SK-MEL-5 (cell line): ENCODE measurements around the gene OR2B2. TPM values are rescaled to one million over a fixed set of nuclear protein-coding genes. Genes with fewer than 3 reads are reported as not detected.

ENCODE experiments used
- small RNA-seq, 2 experiments: library from RNA; depleted of rRNA; stranded (forward); fragments of <200 nt; gene quantifications; one replicate each; pipeline ENCODE3, GENCODE V24; 2014
- total RNA-seq: library from RNA; depleted of rRNA; stranded (reverse); fragments of >200 nt; shearing (Covaris generic); gene quantifications from 2 replicates; pipeline ENCODE4 v1.2.3, GENCODE V29; 2014; rRNA removed

OR2B2 gene
- total RNA-seq, 1 experiment from 2014 or later, result not detected

Small RNA genes lying within 50 kb of the gene (small RNA-seq; reads per million reads assigned to genes)
- 0 to 0.02 reads per million in 2 experiments for gene RNU7-26P

Other genes with a start within 250 kb of the OR2B2 start
- gene OR2B6, start 44.8 kb upstream of the OR2B2 start, total RNA-seq, result not detected in 2 replicates
- 0.19 and 0.37 TPM in 2 replicates for gene ZNF165, start 168.2 kb upstream of the OR2B2 start, total RNA-seq
- gene ZSCAN16, start 212.2 kb upstream of the OR2B2 start, total RNA-seq, result 1.7 and 2.1 TPM in 2 replicates
- 12.7 and 12.9 TPM in 2 replicates for gene ZKSCAN8, start 229.5 kb upstream of the OR2B2 start, total RNA-seq